ENCODE measurements around the gene RSBN1L.
A peak's percentile ranks its signal among the peaks of the same experiment; 100 is the strongest.

RSBN1L gene

GRCh38 chr7:77808517-77808916 is 112.3 kb downstream of the RSBN1L start:
- Mint-ChIP-seq H3K4me1 (peaks cover 49% of the 10 kb centered on the region), H3K27ac (ENCODE audit: low read depth) (no peak overlapping the region), H3K36me3 (ENCODE audit: insufficient read depth) (no peaks in the 10 kb centered on the region), H3K27me3 (no peaks in the 10 kb centered on the region), H3K4me3 (no peak overlapping the region), H3K9me3 (peaks cover 5% of the 10 kb centered on the region)
- DNase-seq (ENCODE audit: low spot score in 2 of 2) (no peak), ATAC-seq (replicated peaks; ENCODE audit: extremely low read depth, poor library complexity, severe bottlenecking) (no peak)

GRCh38 chr7:77811516-77812289 is 115.4 kb downstream of the RSBN1L start:
- Mint-ChIP-seq H3K4me1 (peaks cover 35% of the 10 kb centered on the region), H3K4me3 (no peak overlapping the region), H3K9me3 (peaks cover 5% of the 10 kb centered on the region), H3K27ac (ENCODE audit: low read depth) (peak overlapping the region; percentile 8), H3K27me3 (no peaks in the 10 kb centered on the region), H3K36me3 (ENCODE audit: insufficient read depth) (no peaks in the 10 kb centered on the region)
- no peak for DNase-seq (ENCODE audit: low spot score in 2 of 2)
- ATAC-seq (replicated peaks; ENCODE audit: extremely low read depth, poor library complexity, severe bottlenecking): no peak

GRCh38 chr7:77812290-77812685 is 116.0 kb downstream of the RSBN1L start:
- ATAC-seq (replicated peaks; ENCODE audit: extremely low read depth, poor library complexity, severe bottlenecking) (no peak), DNase-seq (ENCODE audit: low spot score in 2 of 2) (no peak)
- no peak overlapping the region for H3K4me3 Mint-ChIP-seq
- H3K36me3 Mint-ChIP-seq (ENCODE audit: insufficient read depth): peaks cover 5% of the 10 kb centered on the region
- H3K27me3 Mint-ChIP-seq: no peaks in the 10 kb centered on the region
- H3K27ac Mint-ChIP-seq (ENCODE audit: low read depth): peak overlapping the region; percentile 8
- H3K4me1 Mint-ChIP-seq: peaks cover 40% of the 10 kb centered on the region
- peaks cover 11% of the 10 kb centered on the region for H3K9me3 Mint-ChIP-seq

GRCh38 chr7:77813180-77813579 is 116.9 kb downstream of the RSBN1L start:
- Mint-ChIP-seq H3K27me3 (no peaks in the 10 kb centered on the region), H3K27ac (ENCODE audit: low read depth) (peak overlapping the region; percentile 2), H3K9me3 (peaks cover 13% of the 10 kb centered on the region), H3K4me3 (no peak overlapping the region), H3K36me3 (ENCODE audit: insufficient read depth) (peaks cover 5% of the 10 kb centered on the region), H3K4me1 (peaks cover 42% of the 10 kb centered on the region)
- DNase-seq (ENCODE audit: low spot score in 2 of 2): no peak
- no peak for ATAC-seq (replicated peaks; ENCODE audit: extremely low read depth, poor library complexity, severe bottlenecking)

GRCh38 chr7:77819021-77819420 is 122.8 kb downstream of the RSBN1L start:
- DNase-seq (ENCODE audit: low spot score in 2 of 2) (no peak), ATAC-seq (replicated peaks; ENCODE audit: extremely low read depth, poor library complexity, severe bottlenecking) (no peak)
- Mint-ChIP-seq H3K9me3 (peaks cover 35% of the 10 kb centered on the region), H3K27ac (ENCODE audit: low read depth) (no peak overlapping the region), H3K27me3 (no peaks in the 10 kb centered on the region), H3K4me1 (peaks cover 62% of the 10 kb centered on the region), H3K36me3 (ENCODE audit: insufficient read depth) (peaks cover 10% of the 10 kb centered on the region), H3K4me3 (no peak overlapping the region)

GRCh38 chr7:77820967-77821366 is 124.7 kb downstream of the RSBN1L start:
- Mint-ChIP-seq H3K36me3 (ENCODE audit: insufficient read depth) (peaks cover 10% of the 10 kb centered on the region), H3K27me3 (no peaks in the 10 kb centered on the region), H3K4me1 (peaks cover 57% of the 10 kb centered on the region), H3K27ac (ENCODE audit: low read depth) (no peak overlapping the region), H3K4me3 (no peak overlapping the region), H3K9me3 (peaks cover 35% of the 10 kb centered on the region)
- ATAC-seq (replicated peaks; ENCODE audit: extremely low read depth, poor library complexity, severe bottlenecking) (no peak), DNase-seq (ENCODE audit: low spot score in 2 of 2) (no peak)

GRCh38 chr7:77822269-77822668 is 126.0 kb downstream of the RSBN1L start:
- Mint-ChIP-seq H3K9me3 (peaks cover 30% of the 10 kb centered on the region), H3K4me1 (peaks cover 56% of the 10 kb centered on the region), H3K36me3 (ENCODE audit: insufficient read depth) (peaks cover 5% of the 10 kb centered on the region), H3K4me3 (no peak overlapping the region), H3K27me3 (no peaks in the 10 kb centered on the region), H3K27ac (ENCODE audit: low read depth) (no peak overlapping the region)
- DNase-seq (ENCODE audit: low spot score in 2 of 2) (no peak), ATAC-seq (replicated peaks; ENCODE audit: extremely low read depth, poor library complexity, severe bottlenecking) (no peak)

GRCh38 chr7:77823787-77824186 is 127.5 kb downstream of the RSBN1L start:
- Mint-ChIP-seq H3K9me3 (peaks cover 27% of the 10 kb centered on the region), H3K27ac (ENCODE audit: low read depth) (no peak overlapping the region), H3K4me1 (peaks cover 47% of the 10 kb centered on the region), H3K27me3 (no peaks in the 10 kb centered on the region), H3K36me3 (ENCODE audit: insufficient read depth) (peaks cover 5% of the 10 kb centered on the region), H3K4me3 (no peak overlapping the region)
- DNase-seq (ENCODE audit: low spot score in 2 of 2): no peak
- no peak for ATAC-seq (replicated peaks; ENCODE audit: extremely low read depth, poor library complexity, severe bottlenecking)

- H3K36me3 Mint-ChIP-seq (ENCODE audit: insufficient read depth): peaks cover 5% of the 10 kb centered on the region
- no peak overlapping the region for H3K4me3 Mint-ChIP-seq
- no peaks in the 10 kb centered on the region for H3K27me3 Mint-ChIP-seq
- H3K27ac Mint-ChIP-seq (ENCODE audit: low read depth): no peak overlapping the region
- peaks cover 39% of the 10 kb centered on the region for H3K4me1 Mint-ChIP-seq
- DNase-seq (ENCODE audit: low spot score in 2 of 2) (no peak), ATAC-seq (replicated peaks; ENCODE audit: extremely low read depth, poor library complexity, severe bottlenecking) (no peak)
- peaks cover 22% of the 10 kb centered on the region for H3K9me3 Mint-ChIP-seq
Observed at GRCh38 chr7:77824636-77825035, 128.4 kb downstream of the RSBN1L start.

- peaks cover 18% of the 10 kb centered on the region for H3K9me3 Mint-ChIP-seq
- H3K27ac Mint-ChIP-seq (ENCODE audit: low read depth): no peak overlapping the region
- H3K27me3 Mint-ChIP-seq: no peaks in the 10 kb centered on the region
- H3K4me1 Mint-ChIP-seq: peaks cover 34% of the 10 kb centered on the region
- H3K4me3 Mint-ChIP-seq: no peak overlapping the region
- DNase-seq (ENCODE audit: low spot score in 2 of 2): no peak
- ATAC-seq (replicated peaks; ENCODE audit: extremely low read depth, poor library complexity, severe bottlenecking): no peak
- peaks cover 5% of the 10 kb centered on the region for H3K36me3 Mint-ChIP-seq (ENCODE audit: insufficient read depth)
Observed at GRCh38 chr7:77825131-77825530, 128.9 kb downstream of the RSBN1L start.

GRCh38 chr7:77826300-77826699 is 130.0 kb downstream of the RSBN1L start:
- H3K27ac Mint-ChIP-seq (ENCODE audit: low read depth): no peak overlapping the region
- H3K27me3 Mint-ChIP-seq: no peaks in the 10 kb centered on the region
- no peak overlapping the region for H3K4me3 Mint-ChIP-seq

GRCh38 chr7:77827999-77828398 is 131.7 kb downstream of the RSBN1L start:
- H3K4me1 Mint-ChIP-seq: peaks cover 34% of the 10 kb centered on the region
- ATAC-seq (replicated peaks; ENCODE audit: extremely low read depth, poor library complexity, severe bottlenecking) (no peak), DNase-seq (ENCODE audit: low spot score in 2 of 2) (no peak)
- no peaks in the 10 kb centered on the region for H3K27me3 Mint-ChIP-seq
- H3K4me3 Mint-ChIP-seq: no peak overlapping the region
- H3K36me3 Mint-ChIP-seq (ENCODE audit: insufficient read depth): no peaks in the 10 kb centered on the region
- no peak overlapping the region for H3K27ac Mint-ChIP-seq (ENCODE audit: low read depth)
- H3K9me3 Mint-ChIP-seq: no peaks in the 10 kb centered on the region

More at GRCh38 chr7:77826300-77826699, 130.0 kb downstream of the RSBN1L start:
- peaks cover 37% of the 10 kb centered on the region for H3K4me1 Mint-ChIP-seq
- DNase-seq (ENCODE audit: low spot score in 2 of 2) (no peak), ATAC-seq (replicated peaks; ENCODE audit: extremely low read depth, poor library complexity, severe bottlenecking) (no peak)
- H3K36me3 Mint-ChIP-seq (ENCODE audit: insufficient read depth): peaks cover 3% of the 10 kb centered on the region
- H3K9me3 Mint-ChIP-seq: peaks cover 8% of the 10 kb centered on the region

GRCh38 chr7:77830649-77831355 is 134.5 kb downstream of the RSBN1L start:
- Mint-ChIP-seq H3K9me3 (no peaks in the 10 kb centered on the region), H3K4me3 (no peak overlapping the region), H3K27ac (ENCODE audit: low read depth) (no peak overlapping the region), H3K27me3 (no peaks in the 10 kb centered on the region), H3K36me3 (ENCODE audit: insufficient read depth) (no peaks in the 10 kb centered on the region), H3K4me1 (peaks cover 38% of the 10 kb centered on the region)
- ATAC-seq (replicated peaks; ENCODE audit: extremely low read depth, poor library complexity, severe bottlenecking) (no peak), DNase-seq (ENCODE audit: low spot score in 2 of 2) (no peak)

Measured in central memory CD8-positive, alpha-beta T cell (primary cell).